Right cardiac atrium (tissue), 5 donors: ENCODE results near the gene ZNF609. TPM values are rescaled to one million over a fixed set of nuclear protein-coding genes. Genes with fewer than 3 reads are reported as not detected.

Experiments
- ATAC-seq, 2 donors: fragments of 200-7000 bp; cut with Tn5 transposase; one replicate each; pipeline versions ENCODE4 v1.8.0 to v1.9.1; 2020; ENCODE audit warnings: moderate library complexity in 2 of 2, mild to moderate bottlenecking in 1 of 2
- DNase-seq, 3 donors: peaks; one replicate each; pipeline ENCODE4 v3.0.0-alpha.2; 2020
- H3K27ac ChIP-seq: one replicate; pipeline ENCODE4 v1.5.1; 2013; ENCODE audit warnings: mild to moderate bottlenecking, low read length, control low read depth, moderate library complexity
- H3K27me3 ChIP-seq: one replicate; pipeline ENCODE4 v1.6.1; 2013; ENCODE audit not compliant: control insufficient read depth, insufficient read depth
- H3K4me1 ChIP-seq: one replicate; pipeline ENCODE4 v1.6.1; 2013; ENCODE audit warnings: low read length; ENCODE audit not compliant: control insufficient read depth, insufficient read depth
- H3K4me3 ChIP-seq: one replicate; pipeline ENCODE4 v1.5.1; 2013; ENCODE audit warnings: low read length, control low read depth
- H3K9me3 ChIP-seq: one replicate; pipeline ENCODE4 v1.6.1; 2013; ENCODE audit warnings: low read length; ENCODE audit not compliant: control insufficient read depth
- WGBS: extraction: QIAGEN DNeasy Blood & Tissue Kit; methylation state at CpG from one replicate; pipeline ENCODE4 v1.1.7; 2013; 5-methylcytosine and 5-hydroxymethylcytosine counted together
- intact Hi-C, 4 donors: fragments of 100-400 bp; cut with DNase I; formaldehyde crosslinking; loops; one replicate each; pipeline versions ENCODE4 v1.11.0 to v1.14.0; 2022 to 2023
- polyA plus RNA-seq: library from polyadenylated mRNA; stranded (reverse); fragments of 200-250 nt; gene quantifications from one replicate; pipeline ENCODE4 v1.2.3, GENCODE V29; 2013
- total RNA-seq, 4 donors: library from RNA; stranded (reverse); fragmentation: NEBNext Ultra II Directional; extraction: Animal tissue kit (Norgen Biotek cat#: 25700); gene quantifications; one replicate each; pipeline ENCODE4 v1.2.1, GENCODE V29; 2021
- donor health status: healthy with polysubstance abuse.
- donor health status: DM: no; HTN: yes; CAD: no.
- donor health status: DM: no; HTN: no; CAD: no.
- donor health status: DM: no; HTN: yes; CAD: no; lungs with severe emphysema.
- donor health status: DM: yes; HTN: yes; CAD: no.

Gene ZNF609
- total and polyA plus RNA-seq, 5 donors: 8.4 to 23.9 (median 22.6) TPM

DNA sequence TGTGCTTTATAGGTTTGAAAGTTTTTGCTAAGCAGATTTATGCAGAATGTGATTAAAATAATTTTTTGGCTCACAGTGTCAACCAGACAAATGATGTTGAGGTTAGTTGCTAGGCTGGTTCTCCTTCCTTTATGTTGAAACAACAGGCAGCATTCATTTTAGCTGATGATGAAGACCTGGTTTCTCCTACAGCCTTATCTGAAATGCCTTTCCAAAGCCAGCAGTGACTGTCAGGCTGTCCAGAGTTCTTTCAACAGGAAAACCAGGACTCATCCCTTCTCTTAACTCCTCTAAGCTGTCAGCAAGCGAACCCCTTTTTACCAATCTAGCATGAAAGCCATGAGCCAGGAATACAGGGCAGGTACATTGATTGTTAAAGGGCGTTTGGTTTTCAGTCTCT is 84.1 kb downstream of the ZNF609 start:
- no peak overlapping the region for H3K4me3 ChIP-seq
- WGBS: 66% methylated on average over 2 of the region's 2 CpGs
- no peak for ATAC-seq

DNA sequence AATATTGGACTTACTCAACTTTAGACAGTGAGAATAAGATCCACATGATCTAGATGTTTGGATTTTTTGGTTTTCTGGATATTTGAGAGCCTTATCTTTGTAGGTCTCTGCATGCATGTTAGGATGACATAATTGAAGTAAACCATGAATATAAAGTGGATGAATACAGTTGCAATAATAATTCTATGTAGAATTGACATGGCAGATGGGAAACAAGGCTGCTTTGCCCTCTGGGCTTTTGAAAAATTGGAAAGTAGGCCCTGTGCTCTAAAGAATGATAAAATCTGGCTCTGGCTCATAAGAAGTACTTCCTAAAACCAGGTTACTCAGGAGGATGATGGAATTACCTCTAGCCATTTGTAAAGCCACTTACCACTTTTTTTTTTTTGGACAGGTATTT is 86.9 kb downstream of the ZNF609 start:
- no peaks in the 10 kb centered on the region for H3K27me3 ChIP-seq

More for the DNA sequence above, 84.1 kb downstream of the ZNF609 start:
- Histone ChIP-seq H3K9me3 (no peaks in the 10 kb centered on the region), H3K27me3 (no peaks in the 10 kb centered on the region), H3K4me1 (peaks cover 2% of the 10 kb centered on the region), H3K27ac (no peak overlapping the region)
- intact Hi-C loops: no loop called here
- no peak for DNase-seq

DNA sequence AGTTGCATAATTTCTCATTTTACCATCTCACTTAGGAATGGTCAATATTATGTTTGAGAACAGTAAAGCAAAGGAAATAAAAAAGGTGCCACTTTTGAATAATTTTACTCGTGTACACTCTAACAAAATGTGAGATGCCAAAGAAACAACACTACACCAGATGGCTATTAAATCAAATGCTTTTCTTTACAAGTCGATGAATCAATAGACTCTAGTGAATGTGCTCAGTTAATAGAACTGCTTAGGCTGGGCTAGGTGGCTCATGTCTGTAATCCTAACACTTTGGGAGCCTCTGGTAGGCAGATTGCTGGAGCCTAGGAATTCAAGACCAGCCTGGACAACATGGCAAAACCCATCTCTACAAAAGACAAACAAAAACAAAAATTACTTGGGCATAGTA is 87.9 kb downstream of the ZNF609 start:
- Histone ChIP-seq H3K4me3 (no peak overlapping the region), H3K27me3 (no peaks in the 10 kb centered on the region), H3K27ac (no peak overlapping the region), H3K9me3 (no peaks in the 10 kb centered on the region), H3K4me1 (peaks cover 7% of the 10 kb centered on the region)
- intact Hi-C loops: no loop called here
- ATAC-seq (no peak), DNase-seq (no peak)
- WGBS: 64% methylated on average over 2 of the region's 2 CpGs

More for the DNA sequence above, 86.9 kb downstream of the ZNF609 start:
- intact Hi-C loops: no loop called here
- Histone ChIP-seq H3K9me3 (no peaks in the 10 kb centered on the region), H3K27ac (no peak overlapping the region), H3K4me1 (peaks cover 3% of the 10 kb centered on the region), H3K4me3 (no peak overlapping the region)
- ATAC-seq (no peak), DNase-seq (no peak)

DNA sequence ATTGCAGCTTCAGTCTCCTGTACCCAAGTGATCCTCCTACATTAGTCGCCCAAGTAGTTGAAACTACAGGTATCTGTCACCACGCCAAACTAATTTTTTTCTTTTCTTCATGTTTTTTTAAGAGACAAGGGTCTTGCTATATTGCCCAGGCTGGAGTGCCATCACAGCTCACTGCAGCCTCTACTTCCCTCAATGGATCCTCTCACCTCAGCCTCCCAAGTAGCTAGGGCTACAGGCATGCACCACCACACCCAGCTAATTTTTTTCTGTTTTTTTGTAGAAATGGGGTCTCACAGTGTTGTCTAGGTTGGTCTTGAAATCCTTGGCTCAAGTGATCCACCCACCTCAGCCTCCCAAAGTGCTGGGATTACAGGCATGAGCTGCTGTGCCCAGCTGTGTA is 89.5 kb downstream of the ZNF609 start:
- H3K4me1 ChIP-seq: peaks cover 6% of the 10 kb centered on the region
- ATAC-seq (no peak), DNase-seq (no peak)
- H3K4me3 ChIP-seq: no peak overlapping the region
- WGBS: 98% methylated on average over 2 of the region's 2 CpGs
- no peaks in the 10 kb centered on the region for H3K9me3 ChIP-seq
- no peaks in the 10 kb centered on the region for H3K27me3 ChIP-seq
- intact Hi-C loops: no loop called here
- no peak overlapping the region for H3K27ac ChIP-seq

DNA sequence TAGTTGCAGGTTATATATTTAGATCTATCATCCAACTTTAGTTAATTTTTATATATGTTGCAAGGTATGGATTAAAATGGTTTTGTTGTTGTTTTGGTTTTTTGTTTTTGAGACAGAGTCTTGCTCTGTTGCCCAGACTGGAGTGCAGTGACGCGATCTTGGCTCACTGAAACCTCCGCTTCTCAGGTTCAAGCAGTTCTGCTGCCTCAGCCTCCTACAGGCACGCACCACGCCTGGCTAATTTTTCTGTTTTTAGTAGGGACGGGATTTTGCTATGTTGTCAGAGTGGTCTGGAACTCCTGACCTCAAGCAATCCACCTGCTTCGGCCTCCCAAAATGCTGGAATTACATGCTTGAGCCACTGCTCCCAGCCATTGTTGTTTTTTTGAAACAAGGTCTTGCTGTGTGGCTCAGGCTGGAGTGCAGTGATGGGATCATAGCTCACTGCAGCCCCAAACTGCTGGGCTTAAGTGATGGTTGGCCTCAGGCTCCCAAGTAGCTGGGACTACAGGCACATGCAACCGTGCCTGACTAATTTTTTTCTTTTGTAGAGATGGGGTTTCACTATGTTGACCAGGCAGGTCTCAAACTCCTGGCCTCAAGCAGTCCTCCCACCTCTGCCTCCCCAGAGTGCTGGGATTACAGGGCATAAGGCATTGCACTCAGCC is 92.0 kb downstream of the ZNF609 start:
- DNase-seq (no peak), ATAC-seq (no peak)
- no peak overlapping the region for H3K4me3 ChIP-seq
- no peaks in the 10 kb centered on the region for H3K27me3 ChIP-seq
- 86% methylated on average over 8 of the region's 8 CpGs for WGBS
- no peak overlapping the region for H3K27ac ChIP-seq
- intact Hi-C loops: no loop called here
- peaks cover 6% of the 10 kb centered on the region for H3K4me1 ChIP-seq
- no peaks in the 10 kb centered on the region for H3K9me3 ChIP-seq

DNA sequence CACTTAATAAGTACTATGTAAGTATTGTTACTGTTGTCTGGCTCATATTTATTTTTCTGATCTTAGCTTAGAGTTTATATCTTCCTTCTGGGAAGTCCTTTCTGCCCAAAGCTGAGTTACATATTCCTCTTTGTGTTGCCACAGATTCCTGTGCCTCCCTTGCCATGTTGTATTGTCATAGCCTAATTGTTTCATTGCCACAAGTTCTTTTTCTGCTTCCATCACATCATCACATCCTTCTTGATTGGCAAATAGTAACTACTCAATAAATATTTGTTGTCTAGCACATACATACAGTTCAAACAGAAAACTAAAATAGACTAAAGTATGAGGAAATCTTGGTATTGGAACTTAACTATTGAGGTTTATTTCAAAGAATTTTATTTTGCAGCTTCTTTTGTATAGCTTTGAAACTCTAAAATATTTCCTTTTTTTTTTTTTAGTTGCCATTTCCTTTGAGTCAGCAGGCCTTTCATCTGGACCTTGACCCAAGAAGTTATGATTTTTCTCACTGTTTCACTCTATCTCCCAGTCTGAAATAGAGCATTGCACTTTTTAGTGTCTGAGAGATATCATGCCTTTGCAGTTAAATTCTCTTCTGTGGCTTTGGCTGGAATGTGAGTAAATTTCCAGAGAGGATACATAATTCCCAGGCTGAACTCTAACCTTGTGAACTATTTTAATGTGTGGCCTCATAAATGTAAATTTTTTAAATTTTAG is 98.2 kb downstream of the ZNF609 start:
- intact Hi-C loops: no loop called here
- H3K4me1 ChIP-seq: peaks cover 2% of the 10 kb centered on the region
- ATAC-seq: no peak
- no peaks in the 10 kb centered on the region for H3K9me3 ChIP-seq
- no peaks in the 10 kb centered on the region for H3K27me3 ChIP-seq
- no peak for DNase-seq
- H3K27ac ChIP-seq: no peak overlapping the region
- no peak overlapping the region for H3K4me3 ChIP-seq

DNA sequence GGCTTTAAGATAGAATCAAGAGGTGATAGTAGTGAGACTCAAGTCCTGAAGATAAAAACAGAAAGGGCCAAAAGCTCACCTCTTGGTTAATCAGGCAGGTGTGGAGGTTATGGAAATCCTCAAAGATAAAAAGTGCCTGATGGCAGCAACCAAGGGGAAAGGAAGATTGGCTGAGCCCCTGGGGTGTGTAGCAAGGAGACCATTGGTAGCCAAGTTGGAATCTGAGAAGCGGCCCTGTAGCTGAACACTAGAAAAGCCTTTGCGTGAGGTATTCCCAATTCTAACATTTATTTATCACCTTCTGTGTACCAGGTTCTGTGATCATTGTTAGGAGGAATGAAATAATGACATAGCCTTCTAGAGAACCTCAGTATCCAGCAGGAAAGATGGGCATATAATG is 98.9 kb downstream of the ZNF609 start:
- H3K27ac ChIP-seq: no peak overlapping the region
- no peak overlapping the region for H3K4me3 ChIP-seq
- ATAC-seq (no peak), DNase-seq (no peak)
- 96% methylated on average over 2 of the region's 2 CpGs for WGBS
- H3K4me1 ChIP-seq: peaks cover 2% of the 10 kb centered on the region
- H3K27me3 ChIP-seq: no peaks in the 10 kb centered on the region
- intact Hi-C loops: no loop called here
- no peaks in the 10 kb centered on the region for H3K9me3 ChIP-seq

DNA sequence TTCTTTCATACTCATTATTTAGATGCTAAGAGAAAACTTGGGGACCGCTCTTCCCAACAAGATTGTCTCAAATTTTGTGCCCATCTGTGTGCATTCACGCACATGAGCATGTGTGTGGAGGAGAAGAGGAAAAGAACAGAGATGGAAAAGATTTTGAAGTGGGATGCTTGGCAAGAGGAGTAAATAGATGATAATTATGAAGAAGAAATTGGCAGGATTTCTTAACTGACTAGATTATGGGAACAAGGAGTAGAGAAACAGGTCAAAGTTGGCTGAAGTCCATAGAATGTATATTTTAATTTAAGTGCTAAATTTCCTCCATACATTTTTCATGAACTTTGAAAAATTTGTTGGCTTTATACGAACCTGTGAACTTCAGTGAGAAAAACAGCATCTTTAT is 100.1 kb downstream of the ZNF609 start:
- intact Hi-C loops: no loop called here
- 96% methylated on average over 3 of the region's 3 CpGs for WGBS
- no peaks in the 10 kb centered on the region for H3K27me3 ChIP-seq
- ATAC-seq: no peak
- no peak overlapping the region for H3K27ac ChIP-seq
- DNase-seq: no peak
- no peaks in the 10 kb centered on the region for H3K4me1 ChIP-seq
- no peak overlapping the region for H3K4me3 ChIP-seq
- no peaks in the 10 kb centered on the region for H3K9me3 ChIP-seq

DNA sequence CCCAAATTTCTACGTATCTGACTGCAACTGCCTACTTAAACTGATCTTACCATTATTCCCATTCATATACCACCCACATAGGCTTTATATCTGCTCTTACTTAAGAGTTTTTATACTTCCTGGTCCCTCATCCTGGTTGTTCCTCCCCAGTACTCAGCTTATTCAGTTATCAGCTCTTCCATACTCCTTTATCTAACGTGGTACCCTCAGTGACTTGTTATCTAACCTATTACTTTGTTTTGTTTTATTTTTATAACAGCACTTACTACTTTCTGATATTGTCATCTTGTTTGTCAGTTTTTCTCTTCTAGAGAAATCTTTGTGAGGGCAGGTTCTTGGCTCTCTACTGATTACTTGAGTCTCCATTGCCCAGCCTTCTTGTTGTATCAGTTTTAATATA is 100.6 kb downstream of the ZNF609 start:
- Histone ChIP-seq H3K9me3 (no peaks in the 10 kb centered on the region), H3K27me3 (no peaks in the 10 kb centered on the region), H3K27ac (no peak overlapping the region), H3K4me3 (no peak overlapping the region), H3K4me1 (no peaks in the 10 kb centered on the region)
- no peak for DNase-seq
- intact Hi-C loops: no loop called here
- no peak for ATAC-seq
- 61% methylated on average over 2 of the region's 2 CpGs for WGBS

DNA sequence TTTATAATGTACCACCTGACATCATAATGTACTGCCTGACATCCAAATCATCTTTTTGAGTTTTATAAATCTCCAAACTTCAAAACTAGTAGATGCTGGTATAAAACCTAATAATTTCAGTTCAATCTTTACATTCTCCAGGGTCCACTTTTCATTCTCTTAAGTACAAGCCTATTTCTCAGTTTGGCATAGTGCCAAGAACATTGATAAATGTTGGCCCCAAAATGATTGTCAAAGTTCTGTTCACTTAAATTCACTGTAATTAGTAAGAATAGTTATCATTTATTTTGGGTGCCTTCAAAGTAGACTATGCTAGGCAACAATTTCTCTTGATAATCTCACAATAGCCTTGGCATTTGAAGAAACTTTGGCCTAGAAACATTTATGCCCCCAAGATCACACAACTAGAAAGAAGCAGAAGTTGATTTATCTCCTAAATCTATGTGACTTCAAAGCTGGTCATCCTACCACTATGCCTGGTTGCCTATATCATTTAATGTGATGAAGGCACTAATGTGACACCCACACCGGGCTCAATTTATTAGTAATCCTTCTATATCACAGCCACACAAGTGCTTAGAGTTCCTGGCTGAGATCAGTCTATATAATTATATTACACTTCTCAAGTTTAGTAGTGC is 101.7 kb downstream of the ZNF609 start:
- H3K4me3 ChIP-seq: no peak overlapping the region
- H3K27me3 ChIP-seq: no peaks in the 10 kb centered on the region
- 94% methylated on average over 1 of the region's 1 CpG for WGBS
- H3K27ac ChIP-seq: no peak overlapping the region
- no peak for ATAC-seq
- peaks cover 2% of the 10 kb centered on the region for H3K4me1 ChIP-seq
- DNase-seq: no peak
- intact Hi-C loops: no loop called here
- no peaks in the 10 kb centered on the region for H3K9me3 ChIP-seq

DNA sequence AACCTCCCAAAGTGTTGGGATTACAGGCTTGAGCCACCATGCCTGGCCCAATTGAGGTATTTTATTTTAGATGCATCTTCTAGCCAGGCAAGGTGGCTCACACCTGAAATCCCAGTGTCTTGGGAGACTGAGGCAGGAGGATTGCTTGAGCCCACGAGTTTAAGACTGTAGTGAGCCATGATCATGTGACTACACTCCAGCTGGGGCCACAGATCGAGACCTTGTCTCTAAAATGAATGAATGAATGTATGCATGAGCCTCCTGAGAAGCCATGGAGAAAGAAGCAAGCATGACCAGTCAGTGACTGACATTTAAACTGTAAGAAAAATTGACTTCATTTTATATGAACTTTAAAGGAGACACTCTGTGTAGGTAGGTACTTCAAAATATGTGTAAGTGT is 105.7 kb downstream of the ZNF609 start:
- Histone ChIP-seq H3K4me3 (no peak overlapping the region), H3K9me3 (no peaks in the 10 kb centered on the region), H3K27me3 (no peaks in the 10 kb centered on the region), H3K4me1 (peaks cover 2% of the 10 kb centered on the region), H3K27ac (no peak overlapping the region)
- ATAC-seq (no peak), DNase-seq (no peak)
- WGBS: 87% methylated on average over 2 of the region's 2 CpGs
- intact Hi-C loops: no loop called here
